Fibroblast of skin of left biceps (primary cell): ENCODE measurements around the gene AGAP1.

Experiments
- DNase-seq, 2 experiments: peaks; one replicate each; pipeline ENCODE4 v3.0.0-alpha.2; 2013; ENCODE audit warnings: low read depth in 2 of 2

The AGAP1 gene

DNA sequence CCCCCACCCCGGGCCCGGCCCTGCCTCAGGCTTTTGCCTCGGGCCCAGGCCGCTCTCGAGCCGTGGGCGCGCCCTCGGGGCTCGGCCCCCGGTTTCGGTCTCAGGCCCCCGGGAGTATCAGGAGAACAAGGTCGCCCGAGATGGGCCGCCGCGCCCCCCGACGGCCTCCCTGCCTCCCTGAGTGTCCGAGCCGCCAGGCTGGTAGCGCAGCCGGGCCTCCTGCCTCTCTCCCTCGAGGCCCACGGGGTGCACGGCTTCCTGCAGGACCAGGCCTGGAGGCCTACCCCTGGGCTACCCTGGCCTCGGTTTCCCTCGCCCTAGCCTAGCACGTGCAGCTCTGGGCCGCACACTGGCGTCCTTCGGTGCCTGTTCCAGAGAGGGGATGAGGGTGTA lies 665.9 kb downstream of the AGAP1 start:
- no peak for DNase-seq

DNA sequence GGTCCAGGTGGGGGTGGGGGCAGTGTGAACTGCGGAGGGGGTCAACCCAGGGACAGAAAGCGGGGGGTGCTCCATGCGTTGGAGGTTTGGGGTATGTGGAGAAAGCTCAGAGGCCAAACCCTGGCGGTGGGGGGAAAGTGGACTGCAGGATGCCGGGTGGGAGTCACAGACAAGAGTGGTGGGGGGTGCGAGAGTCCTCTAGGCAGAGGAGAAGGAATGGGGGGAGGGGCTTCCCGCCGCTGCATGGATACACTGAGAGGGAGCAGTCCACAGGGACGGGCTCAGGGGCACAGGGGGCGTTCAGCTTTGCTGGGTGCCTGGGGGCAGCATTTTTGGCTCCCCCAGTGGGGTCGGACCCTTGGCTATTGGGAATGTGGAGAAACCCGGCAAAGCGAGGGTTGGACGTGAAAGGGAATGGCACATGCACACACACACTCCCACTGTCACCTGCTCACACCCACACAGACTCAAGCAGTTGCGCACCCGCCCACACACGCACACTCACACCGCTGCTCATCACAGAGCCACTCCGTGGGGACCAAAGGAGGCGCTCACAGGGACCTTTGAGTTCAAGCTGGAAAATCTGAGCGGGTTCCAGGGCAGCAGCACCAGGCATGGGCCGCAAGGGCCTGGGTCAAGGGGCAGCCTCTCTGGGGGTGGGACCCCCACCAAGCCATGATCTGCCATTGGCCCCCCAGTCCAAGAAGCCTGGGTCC lies 666.7 kb downstream of the AGAP1 start:
- no peak for DNase-seq

DNA sequence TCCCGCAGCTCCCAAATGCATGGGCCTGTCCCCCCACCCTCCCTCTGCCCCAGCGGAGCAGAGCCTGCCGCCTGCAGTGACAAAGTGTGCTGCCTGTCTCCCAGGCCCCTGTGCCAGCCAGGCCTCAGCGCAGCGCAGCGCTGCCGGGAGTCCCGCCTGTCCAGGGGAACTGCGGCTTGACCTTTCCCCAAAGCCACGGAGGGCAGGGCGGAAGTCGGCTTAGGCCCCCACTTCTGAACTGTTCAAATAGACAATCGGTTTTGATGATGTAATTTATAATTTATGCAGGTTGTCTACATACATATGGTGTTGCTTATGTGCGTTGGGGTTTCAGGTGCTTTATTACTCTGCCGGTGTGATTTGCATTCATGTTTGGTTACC lies 667.2 kb downstream of the AGAP1 start:
- DNase-seq, result no peak

DNA sequence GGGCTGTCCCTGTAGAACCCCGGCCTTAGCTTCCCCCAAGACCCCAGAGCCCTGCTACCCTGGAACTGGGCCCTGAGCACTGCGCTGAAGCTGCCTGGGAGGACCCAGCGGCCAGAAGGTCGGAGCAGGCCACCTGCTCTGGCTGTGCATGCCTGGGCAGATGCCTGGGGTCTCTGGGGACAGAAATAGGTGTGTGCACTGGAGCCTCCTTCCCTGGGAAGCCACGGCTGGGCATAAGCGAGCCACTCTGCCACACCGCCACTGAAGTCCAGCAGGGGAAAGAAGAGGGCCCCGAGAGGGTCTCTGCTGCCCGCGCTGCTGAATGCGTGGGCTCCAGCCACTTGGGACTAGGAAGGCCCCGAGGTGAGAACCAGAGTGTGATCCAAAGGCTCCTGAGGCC lies 667.7 kb downstream of the AGAP1 start:
- no peak for DNase-seq

DNA sequence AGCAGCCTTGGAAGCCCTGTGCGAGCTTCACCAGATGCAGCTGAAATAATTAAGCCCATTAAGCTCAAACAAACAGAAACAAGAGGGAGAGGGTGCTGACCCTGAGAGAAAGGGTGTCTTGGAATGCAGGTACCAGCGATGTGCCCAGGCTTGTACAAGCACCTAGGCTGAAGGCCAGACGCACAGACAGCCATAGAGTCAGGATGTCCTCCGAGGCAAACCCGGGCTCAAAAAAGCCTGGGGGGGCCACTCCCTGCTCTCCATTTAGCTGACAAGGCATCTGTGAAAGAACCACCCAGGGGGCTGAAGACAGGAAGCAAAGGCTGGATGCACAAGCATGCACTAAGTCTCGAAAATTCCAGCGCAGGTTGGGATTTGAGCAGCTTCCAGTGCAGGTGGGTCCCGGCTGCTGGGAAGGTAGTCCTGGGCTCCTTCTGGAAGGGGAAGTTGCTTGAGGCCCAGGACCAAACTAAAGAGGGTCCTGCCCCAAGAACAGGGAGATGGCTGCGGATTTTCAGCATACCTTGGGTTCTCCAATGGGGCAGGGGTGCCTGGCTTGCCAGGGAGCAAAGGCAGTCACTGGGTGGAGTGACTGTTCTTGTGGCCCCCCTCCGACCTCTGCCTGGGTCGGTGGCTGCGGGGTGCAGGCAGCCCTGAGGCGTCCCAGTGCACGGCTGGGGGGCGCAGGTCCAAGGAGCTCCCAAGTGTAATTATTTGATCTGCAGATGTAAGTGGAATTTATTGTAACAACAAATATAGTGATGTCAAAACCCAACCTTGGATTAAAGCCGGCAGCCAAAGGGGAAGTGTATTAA lies 668.4 kb downstream of the AGAP1 start:
- DNase-seq, result no peak

DNA sequence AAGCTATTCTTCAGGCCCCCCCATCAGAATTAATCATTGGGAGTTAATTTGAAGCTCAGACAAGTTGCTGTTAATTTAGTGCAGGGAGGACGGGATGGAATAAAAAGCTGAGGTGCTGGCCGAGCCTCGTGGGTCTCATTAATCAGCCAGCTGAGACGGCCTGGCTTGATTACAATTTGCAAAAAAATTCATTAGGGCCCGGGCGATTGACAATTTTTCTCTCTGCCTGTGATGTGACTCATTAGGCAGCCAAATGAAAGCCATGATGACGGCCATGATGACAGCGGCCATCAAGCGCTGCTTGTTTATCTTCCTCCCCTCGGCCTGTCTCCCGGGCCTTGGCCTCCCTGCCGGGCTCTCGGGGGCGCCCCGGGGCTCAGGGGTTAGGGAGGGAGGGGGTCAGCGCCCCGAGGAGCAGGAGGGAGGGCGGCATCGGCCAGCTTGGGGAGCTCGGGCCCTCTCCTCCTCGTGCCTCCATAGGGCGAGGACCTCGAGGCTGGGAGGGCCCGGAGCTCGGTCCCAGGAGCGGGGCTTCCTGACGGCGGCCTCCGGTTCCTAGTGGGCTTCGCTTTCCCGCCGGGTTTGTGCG lies 669.1 kb downstream of the AGAP1 start:
- no peak for DNase-seq

DNA sequence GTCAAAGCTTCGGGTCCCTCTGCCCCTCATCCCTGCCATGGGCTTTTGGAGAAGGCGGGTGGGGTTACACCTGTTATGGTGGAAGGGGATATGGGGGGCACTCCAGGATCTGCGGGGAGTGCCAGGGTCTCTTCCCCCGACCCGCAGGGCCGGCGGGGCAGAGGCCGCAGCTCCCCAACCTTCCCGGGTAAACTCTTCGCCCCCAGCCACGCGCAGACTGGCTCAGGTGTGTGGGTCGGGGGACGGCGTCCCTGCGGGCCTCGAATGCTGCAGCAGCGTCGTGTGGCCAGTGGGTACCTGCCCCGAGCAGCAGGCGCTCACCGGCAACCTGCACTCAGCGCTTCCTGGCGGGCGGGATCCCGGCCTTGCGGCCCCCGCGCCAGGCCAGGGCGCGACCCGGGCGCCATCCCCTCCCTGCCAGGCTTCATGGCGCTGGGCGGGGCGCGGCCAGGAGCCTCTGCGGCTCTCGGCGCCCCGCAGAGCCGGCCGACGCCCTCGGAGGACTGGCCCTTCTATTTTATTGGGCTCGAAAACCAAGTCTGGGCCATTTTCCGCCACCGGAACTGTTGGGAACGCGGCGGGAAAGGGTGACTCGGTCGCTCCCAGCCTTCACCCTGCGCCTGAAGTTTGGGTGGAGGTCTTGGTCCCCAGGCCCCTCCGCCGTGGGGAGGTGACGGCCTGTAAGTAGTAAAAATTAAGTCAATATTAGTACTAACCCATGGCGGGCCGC lies 669.8 kb downstream of the AGAP1 start:
- DNase-seq, result no peak

DNA sequence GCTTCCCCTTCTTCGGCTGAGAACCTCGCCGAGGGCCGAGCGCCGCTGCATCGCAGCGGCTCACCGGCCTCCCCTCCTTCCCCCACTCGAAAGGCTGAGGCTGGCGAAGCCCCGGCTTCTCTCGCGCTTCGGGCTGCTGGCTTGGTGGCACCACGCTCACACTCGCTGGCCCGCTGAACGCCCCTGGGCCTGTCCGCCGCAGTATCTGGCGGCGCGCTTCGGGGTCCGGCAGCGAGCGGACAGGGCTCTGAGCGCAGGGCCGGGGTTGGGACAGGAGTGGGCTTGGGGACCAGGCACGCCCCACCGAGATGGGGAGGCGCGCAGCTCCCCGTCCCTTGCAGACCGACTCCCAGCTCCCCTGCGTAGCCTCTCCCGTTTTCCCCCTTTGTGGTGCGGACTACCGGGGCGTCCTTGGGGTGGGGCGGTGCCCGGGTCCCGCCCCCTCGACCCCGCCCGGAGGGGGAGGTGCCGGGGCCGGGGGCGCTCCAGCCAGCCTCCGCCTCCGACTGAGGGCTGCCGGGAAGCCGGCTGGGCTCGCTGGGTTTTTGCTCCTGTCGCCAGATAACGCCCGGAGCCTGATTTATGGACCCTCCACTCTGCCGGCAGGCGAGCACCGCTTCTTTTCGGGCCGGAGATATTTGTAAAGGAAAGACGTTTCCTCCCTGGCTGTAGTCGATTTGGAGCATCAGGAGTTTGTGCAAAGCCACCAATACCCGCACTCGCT lies 670.5 kb downstream of the AGAP1 start:
- DNase-seq, result no peak

DNA sequence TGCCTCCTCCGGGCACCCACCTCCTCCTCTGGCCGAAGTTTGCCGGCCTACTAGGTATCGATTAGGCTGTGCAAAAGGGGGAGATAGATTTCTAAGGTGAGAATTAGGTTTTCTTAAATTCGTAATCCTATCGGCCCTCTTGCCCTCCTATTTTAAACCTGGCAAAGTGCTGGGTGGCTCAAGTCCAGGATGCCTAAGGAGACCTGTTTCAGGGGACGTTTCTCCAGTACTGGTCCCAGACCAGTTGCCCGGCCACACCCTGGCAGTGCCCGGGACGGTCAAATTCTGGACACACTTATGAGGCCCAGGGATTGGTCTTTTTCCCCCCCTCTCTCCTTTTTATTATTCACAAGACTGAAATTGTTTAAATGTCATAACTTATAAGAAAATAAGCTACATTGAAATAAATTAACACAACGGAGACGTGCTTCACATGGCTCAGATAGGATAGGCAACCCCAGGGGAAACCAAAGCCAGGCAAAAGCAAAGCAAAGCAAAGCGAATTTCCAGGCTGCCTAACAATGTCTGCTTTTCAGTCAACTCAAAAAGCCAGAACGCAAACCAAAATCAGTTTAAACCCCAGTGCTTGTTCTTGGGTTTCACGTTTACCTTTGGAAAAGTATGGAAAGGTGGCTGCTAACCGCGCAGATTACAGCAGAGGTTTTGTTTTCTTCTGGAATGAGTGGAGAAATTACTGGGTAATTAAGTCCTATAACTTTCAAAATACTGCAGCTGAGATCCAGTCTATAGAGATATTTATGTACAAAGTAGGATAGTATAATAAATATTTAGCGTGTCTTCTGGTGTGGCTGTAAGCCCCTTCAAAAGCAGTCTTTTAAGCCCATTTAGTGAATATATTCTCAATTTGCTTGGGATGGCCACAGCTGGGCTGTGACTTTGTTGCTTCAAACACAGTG lies 671.3 kb downstream of the AGAP1 start:
- DNase-seq, result no peak

DNA sequence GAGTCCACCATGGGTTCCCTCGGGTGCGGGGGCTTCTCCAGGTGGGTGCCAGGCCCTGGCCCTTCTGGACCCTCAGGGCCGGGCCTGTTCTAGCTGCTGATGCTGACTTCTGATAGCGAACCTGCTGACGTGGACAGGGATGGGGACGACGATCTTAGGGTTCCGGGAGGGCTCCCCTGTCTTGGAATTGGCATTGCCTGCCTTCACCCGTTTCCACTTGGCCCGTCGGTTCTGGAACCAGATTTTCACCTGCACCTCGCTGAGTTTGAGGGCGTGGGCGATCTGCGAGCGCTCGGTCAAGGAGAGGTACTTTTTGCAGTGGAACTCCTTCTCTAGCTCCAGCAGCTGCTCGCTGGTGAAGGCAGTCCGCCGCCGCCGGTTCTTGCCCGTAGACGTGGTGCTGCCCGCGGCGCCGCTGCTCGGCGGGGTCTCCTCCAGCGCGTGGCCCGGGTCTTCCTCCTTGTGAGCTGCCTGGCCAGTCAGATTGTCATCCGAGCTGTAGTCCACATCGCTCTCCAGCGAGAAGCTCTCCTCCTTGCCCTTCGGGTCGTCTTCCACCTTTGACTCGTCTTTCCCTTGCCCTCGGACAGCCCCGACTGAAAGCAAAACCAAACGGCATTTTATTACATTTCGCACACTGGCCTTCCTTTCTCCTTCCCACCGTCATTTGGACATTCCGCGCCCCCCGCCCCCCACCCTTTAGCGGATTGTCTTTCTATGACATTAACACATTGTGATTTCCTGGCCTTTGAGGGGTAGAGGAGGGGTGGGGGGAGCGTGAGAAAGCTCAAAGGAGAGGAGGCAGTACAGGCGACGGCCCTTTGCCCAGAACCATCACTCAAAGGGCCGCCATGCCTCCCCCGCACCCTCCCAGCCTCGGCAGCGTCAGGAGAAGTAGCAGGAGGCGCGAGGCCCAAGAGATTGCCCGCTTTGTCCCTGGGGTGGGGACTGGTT lies 672.3 kb downstream of the AGAP1 start:
- DNase-seq, result no peak

DNA sequence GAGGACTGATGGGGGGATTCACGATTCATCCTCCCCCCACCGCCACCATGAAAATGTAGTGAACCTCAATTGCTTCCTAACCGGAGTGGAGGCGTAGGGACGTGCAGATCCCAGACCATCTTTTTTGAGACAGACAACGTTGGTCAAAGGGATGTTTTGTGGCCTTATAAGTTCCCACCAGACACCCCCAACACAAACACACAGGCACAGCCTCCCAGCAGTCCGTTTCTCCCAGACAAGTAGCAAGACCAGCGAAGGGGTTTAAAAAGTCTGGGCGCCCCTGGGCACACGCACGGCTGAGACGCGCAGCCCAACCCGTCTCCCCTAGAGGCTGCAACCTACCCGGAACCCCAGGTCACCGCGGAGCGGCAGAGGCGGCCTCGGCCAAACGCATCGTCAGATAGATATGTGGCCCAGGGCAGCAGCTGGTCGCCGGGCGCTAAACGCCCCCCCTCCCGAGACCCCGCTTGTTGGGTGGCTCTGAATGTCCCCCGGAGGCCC lies 673.0 kb downstream of the AGAP1 start:
- no peak for DNase-seq

DNA sequence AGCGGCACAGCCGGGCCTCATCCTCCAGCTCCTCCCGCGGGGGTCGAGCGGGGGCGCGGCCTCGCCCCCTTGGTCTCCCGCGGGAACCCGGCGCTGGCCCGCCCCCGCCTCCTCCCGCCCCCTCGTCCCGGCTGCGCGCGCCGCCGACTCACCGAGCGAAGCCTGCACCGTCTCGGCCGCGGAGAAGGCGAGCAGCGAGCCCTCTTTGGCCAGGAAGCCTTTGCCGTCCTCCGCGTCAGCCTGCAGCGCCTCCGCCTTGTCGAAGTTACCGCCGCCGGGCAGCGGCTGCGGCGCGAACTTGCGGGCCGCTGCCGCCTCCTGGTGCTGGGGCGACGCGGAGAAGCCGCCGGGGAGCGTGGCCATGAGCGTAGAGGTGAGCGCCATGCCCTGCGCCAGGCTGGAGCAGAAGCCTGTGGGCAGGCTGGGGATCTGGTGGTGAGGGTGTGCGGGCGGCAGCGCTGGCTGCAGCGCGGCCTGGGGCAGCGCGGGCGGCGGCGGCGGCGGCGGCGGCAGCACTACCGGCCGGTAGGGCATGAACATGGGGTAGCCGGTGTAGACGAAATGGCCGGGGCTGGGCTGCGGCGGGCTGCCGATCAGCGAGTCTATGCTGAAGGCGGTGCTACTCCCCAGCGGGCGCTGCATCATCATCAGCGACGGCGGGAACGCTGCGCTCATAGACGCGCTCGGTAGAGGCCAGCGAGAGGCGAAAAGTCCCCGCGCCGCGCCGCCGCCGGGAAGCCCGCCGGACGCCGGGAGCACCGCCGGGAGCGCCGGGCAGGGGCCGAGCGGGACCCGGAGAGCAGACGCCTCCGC lies 673.7 kb downstream of the AGAP1 start:
- DNase-seq, result no peak

DNA sequence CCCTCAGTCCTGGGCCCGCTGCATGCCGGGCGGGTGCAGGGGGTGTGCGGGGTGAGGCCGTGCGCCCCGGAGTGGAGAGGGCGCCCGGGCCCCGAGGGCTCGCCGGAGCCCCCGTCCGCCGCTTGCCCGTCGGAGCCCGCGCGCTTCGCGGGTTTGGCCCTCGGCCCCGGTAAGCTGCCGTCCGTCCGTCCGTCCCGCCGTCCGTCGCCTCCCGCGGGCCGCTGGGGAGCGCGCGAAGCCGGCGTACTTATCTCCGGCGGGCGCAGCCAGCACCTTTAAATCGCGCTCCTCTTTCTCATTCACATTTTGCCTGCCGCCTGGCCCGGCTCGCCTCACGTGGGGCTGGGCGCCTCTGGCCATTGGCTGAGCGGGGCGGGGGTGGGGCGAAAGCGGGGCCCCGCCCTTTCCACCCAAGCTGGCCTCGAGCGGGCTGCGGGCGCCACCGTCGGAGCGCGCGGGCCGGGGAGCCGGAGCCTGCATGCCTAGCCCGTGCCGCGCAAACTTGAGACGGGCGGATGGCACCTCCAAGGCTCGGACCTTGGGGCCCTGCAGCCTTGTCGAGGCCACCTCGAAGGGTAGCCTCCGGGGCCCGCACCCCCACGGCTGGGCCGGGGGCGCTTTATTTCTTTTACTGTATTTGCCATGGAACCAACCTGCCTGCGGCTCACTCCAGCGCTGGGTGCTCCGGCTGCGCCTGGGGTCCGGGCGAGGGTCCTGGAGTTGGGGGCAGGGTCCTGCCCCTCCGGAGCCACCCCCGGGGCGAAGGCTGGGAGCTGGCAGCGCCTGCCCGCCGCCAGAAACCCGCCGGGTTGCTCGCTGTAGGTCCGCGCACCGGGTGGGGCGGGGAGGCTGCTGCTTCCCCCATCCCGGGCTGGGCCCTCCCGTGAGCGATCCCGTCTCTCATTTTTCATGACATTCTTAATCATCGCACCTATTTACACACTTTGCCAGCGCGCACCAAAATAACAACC lies 674.6 kb downstream of the AGAP1 start, which contains the start of gene GBX2:
Gene GBX2 (minus strand): TSS at position 277 of the 971 bp plus-strand sequence. CDS start 415 bp downstream, outside the sequence.
- DNase-seq, result no peak

DNA sequence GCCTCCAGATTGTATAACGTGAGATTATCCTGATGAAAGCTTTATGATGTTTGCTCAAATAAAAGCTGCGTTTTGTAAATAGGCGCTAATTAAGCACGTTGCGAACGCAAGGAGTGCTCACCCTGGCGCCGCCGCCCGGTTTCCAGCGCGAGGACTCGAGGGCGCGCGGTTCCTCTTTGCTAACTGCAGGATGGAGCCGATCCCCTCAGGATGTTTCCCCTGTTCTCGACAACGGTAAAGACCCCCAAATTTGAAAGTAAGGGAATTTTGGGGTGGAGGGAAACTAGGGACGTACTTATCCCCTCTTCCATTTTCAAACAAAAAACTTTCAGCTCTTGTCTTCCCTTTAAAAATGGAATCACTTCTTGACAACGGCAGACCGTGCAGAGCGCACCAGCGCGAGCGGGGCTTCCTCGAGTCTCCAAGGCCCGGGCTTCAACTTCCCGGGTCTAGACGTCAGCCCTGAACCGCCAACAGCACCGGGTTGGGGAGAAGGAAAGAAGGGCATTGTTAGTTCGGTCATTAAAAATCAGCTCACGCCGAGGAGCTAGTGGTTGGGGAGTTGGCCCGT lies 675.4 kb downstream of the AGAP1 start:
- no peak for DNase-seq

DNA sequence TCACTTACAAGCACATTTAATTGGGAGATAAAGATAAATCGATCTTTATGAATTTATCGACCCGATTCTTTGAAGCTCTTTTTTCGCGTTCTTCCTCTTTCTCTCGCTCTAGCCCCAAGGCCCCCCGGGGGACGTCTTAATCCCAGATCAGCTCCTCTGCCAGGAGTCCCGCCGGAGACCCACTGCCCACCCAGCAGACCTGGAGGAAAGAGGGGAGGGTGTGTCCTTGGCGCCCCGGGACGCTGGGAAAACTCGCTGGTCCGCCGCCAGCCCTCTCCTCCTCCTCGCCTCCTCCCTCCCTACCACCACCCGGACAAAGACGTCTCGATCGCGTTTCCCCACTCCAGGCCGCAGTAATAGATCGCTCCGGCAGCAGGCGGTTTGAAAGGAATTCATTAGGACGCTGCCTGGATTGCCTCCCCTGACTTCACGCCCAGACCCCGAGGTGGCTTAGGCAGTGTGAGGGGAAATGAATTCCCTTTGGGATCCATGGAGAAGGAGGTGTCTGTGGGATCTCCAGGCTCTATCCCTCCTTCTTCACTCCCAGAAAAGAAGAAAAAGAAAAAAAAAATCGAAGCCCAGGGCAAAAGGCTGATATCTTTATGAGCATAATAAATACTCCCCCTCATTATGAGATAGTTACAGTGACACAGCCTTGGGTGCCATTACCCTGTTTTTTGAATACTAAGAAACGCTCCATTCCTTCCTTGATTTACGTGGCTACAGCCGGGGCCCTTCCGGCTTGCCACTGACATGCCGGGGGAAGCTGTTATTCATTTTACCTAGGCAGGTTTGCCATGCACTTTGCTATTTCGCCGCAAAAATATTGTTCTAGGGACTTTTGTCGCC lies 676.1 kb downstream of the AGAP1 start:
- no peak for DNase-seq
